Keratinocyte (primary cell): Measurements from ENCODE around the gene RAP1GAP2.

Experiments
- CTCF ChIP-seq, 3 experiments: IDR thresholded peaks in 1 of 3; conservative IDR thresholded peaks in 1 of 3; optimal IDR thresholded peaks in 1 of 3; 2 replicates in 2 of 3; 3 replicates in 1 of 3; pipeline versions ENCODE3 to v1.5.1; 2011; ENCODE audit warnings: low read length in 3 of 3, mild to moderate bottlenecking in 3 of 3, moderate library complexity in 2 of 3, control low read depth in 1 of 3, inconsistent platforms in 1 of 3; ENCODE audit not compliant: insufficient read depth in 2 of 3; ENCODE audit errors: extremely low read depth in 1 of 3
- EZH2 ChIP-seq: IDR thresholded peaks from one replicate; pipeline ENCODE4 v1.6.1; 2012; ENCODE audit warnings: inconsistent platforms, mild to moderate bottlenecking, low read length, moderate library complexity

GRCh38 chr17:3002538-3003295 is 206.5 kb downstream of the RAP1GAP2 start:
- no peak for TF ChIP-seq CTCF (optimal IDR thresholded peaks at IDR 0.05 in 1 of 3, IDR thresholded peaks at IDR 0.05 in 1 of 3, conservative IDR thresholded peaks at IDR 0.05 in 1 of 3; ENCODE audit: extremely low read depth in 1 of 3, insufficient read depth in 2 of 3, low read length in 3 of 3)
- no peak for TF ChIP-seq EZH2
